H1 (cell line): ENCODE results near the gene ATP2C1. TPM values are rescaled to one million over a fixed set of nuclear protein-coding genes. Genes with fewer than 3 reads are reported as not detected.

ENCODE experiments used
- CTCF ChIA-PET: fragments of 300-600 bp; sonication (Branson Sonifier 250); formaldehyde crosslinking; loops from one replicate; lab custom pipeline; 2021; ENCODE audit not compliant: partially characterized antibody; lab: Charles Lee
- POLR2A ChIA-PET: fragments of 300-600 bp; sonication (Branson Sonifier 250); formaldehyde crosslinking; loops from one replicate; lab custom pipeline; 2021; ENCODE audit warnings: inconsistent platforms; ENCODE audit not compliant: partially characterized antibody; lab: Charles Lee
- DNase-seq, 2 experiments: peaks; one replicate each; pipeline versions ENCODE4 v3.0.0 to v3.0.0-alpha.2; 2010 to 2022; ENCODE audit warnings: low spot score in 2 of 2, low read depth in 1 of 2, mixed read lengths in 1 of 2
- FAIRE-seq: peaks from 2 replicates; lab custom pipeline; 2011; peaks lifted over from hg19 to GRCh38; lab: Jason Lieb, UNC
- H2AFZ ChIP-seq: 2 replicates; pipeline ENCODE4 v1.8.1; 2012; ENCODE audit warnings: low read length, inconsistent platforms
- H2AK5ac ChIP-seq: 2 replicates; pipeline ENCODE4 v1.6.1; 2013; ENCODE audit warnings: low read depth, low read length
- H2BK120ac ChIP-seq: replicated peaks from 2 replicates; pipeline ENCODE3; 2013; ENCODE audit warnings: low read depth, low read length, inconsistent platforms
- H2BK12ac ChIP-seq: 2 replicates; pipeline ENCODE4 v1.6.1; 2013; ENCODE audit warnings: low read depth, low read length
- H2BK15ac ChIP-seq: 2 replicates; pipeline ENCODE4 v1.6.1; 2013; ENCODE audit warnings: low read length
- H2BK20ac ChIP-seq: 2 replicates; pipeline ENCODE4 v1.6.1; 2013; ENCODE audit warnings: low read length
- H2BK5ac ChIP-seq: 2 replicates; pipeline ENCODE4 v1.6.1; 2013; ENCODE audit warnings: low read depth, low read length
- H3K14ac ChIP-seq: 2 replicates; pipeline ENCODE4 v1.6.1; 2013; ENCODE audit warnings: inconsistent platforms; ENCODE audit not compliant: insufficient read length
- H3K18ac ChIP-seq: 2 replicates; pipeline ENCODE4 v1.6.1; 2013; ENCODE audit warnings: low read length; ENCODE audit errors: extremely low read depth
- H3K23ac ChIP-seq: 2 replicates; pipeline ENCODE4 v1.6.1; 2013; ENCODE audit warnings: inconsistent platforms; ENCODE audit not compliant: insufficient read length
- H3K23me2 ChIP-seq: 2 replicates; pipeline ENCODE4 v1.6.1; 2013; ENCODE audit warnings: low read depth, low read length
- H3K27ac ChIP-seq: 2 replicates; pipeline ENCODE4 v1.6.1; 2011; ENCODE audit warnings: low read depth, low read length, inconsistent platforms
- H3K27me3 ChIP-seq, 4 experiments: replicated peaks in 1 of 4; 1 replicate in 1 of 4; 2 replicates in 3 of 4; pipeline versions ENCODE4 v1.6.1 to v1.8.1; 2011 to 2013; ENCODE audit warnings: low read length in 3 of 4, mild to moderate bottlenecking in 3 of 4, inconsistent platforms in 2 of 4, mixed read lengths in 2 of 4, moderate library complexity in 1 of 4; ENCODE audit not compliant: control insufficient read depth in 3 of 4, insufficient read depth in 3 of 4; ENCODE audit errors: extremely low read depth in 1 of 4
- H3K36me3 ChIP-seq, 4 experiments: 2 replicates each; pipeline versions ENCODE4 v1.6.1 to v1.8.1; 2011 to 2013; ENCODE audit warnings: mild to moderate bottlenecking in 4 of 4, low read length in 3 of 4, moderate library complexity in 2 of 4, control low read depth in 1 of 4, inconsistent platforms in 1 of 4; ENCODE audit not compliant: insufficient read depth in 4 of 4, control insufficient read depth in 2 of 4
- H3K4ac ChIP-seq: replicated peaks from 2 replicates; pipeline ENCODE3; 2013; ENCODE audit warnings: low read length, low read depth, mixed read lengths, inconsistent platforms; ENCODE audit not compliant: insufficient read length
- H3K4me1 ChIP-seq, 4 experiments: replicated peaks in 1 of 4; 1 replicate in 1 of 4; 2 replicates in 3 of 4; pipeline versions ENCODE4 v1.6.1 to v1.8.1; 2011 to 2013; ENCODE audit warnings: low read length in 3 of 4, inconsistent platforms in 2 of 4, mixed read lengths in 1 of 4; ENCODE audit not compliant: insufficient read depth in 4 of 4, control insufficient read depth in 3 of 4
- H3K4me2 ChIP-seq, 2 experiments: 2 replicates each; pipeline versions ENCODE4 v1.6.1 to v1.8.1; 2011 to 2013; ENCODE audit warnings: low read depth in 2 of 2, low read length in 2 of 2, control low read depth in 1 of 2, inconsistent platforms in 1 of 2, mild to moderate bottlenecking in 1 of 2; ENCODE audit not compliant: insufficient read depth in 1 of 2
- H3K4me3 ChIP-seq, 4 experiments: fragments of 200-600, 300-600 bp in 1 of 4; sonication (generic), shearing (Covaris generic), sonication (Bioruptor Twin) in 1 of 4; 2 replicates each; pipeline versions ENCODE4 v1.5.1 to v1.8.1; 2011 to 2016; ENCODE audit warnings: low read length in 4 of 4, low read depth in 3 of 4, control low read depth in 2 of 4, inconsistent platforms in 2 of 4, mild to moderate bottlenecking in 2 of 4, mixed read lengths in 1 of 4, moderate library complexity in 1 of 4; ENCODE audit not compliant: insufficient read depth in 2 of 4; ENCODE audit errors: extremely low read depth in 1 of 4
- H3K56ac ChIP-seq: replicated peaks from 2 replicates; pipeline ENCODE3; 2013; ENCODE audit warnings: low read depth, mild to moderate bottlenecking, mixed read lengths, low read length, inconsistent platforms; ENCODE audit not compliant: insufficient read length
- H3K79me1 ChIP-seq: 2 replicates; pipeline ENCODE4 v1.6.1; 2013; ENCODE audit warnings: low read depth, low read length, control low read depth
- H3K79me2 ChIP-seq, 2 experiments: 2 replicates each; pipeline versions ENCODE4 v1.6.1 to v1.8.1; 2012 to 2013; ENCODE audit warnings: low read length in 2 of 2, mild to moderate bottlenecking in 2 of 2, inconsistent platforms in 1 of 2; ENCODE audit not compliant: insufficient read depth in 2 of 2, control insufficient read depth in 1 of 2
- H3K9ac ChIP-seq, 4 experiments: replicated peaks in 1 of 4; 1 replicate in 1 of 4; 2 replicates in 3 of 4; pipeline versions ENCODE4 v1.6.1 to v1.8.1; 2011 to 2013; ENCODE audit warnings: low read depth in 3 of 4, low read length in 3 of 4, control low read depth in 2 of 4, mild to moderate bottlenecking in 2 of 4, moderate library complexity in 2 of 4, inconsistent platforms in 1 of 4; ENCODE audit errors: extremely low read depth in 1 of 4
- H3K9me3 ChIP-seq, 2 experiments: 2 replicates each; pipeline versions ENCODE4 v1.6.1 to v1.8.1; 2012 to 2013; ENCODE audit warnings: mild to moderate bottlenecking in 2 of 2, moderate library complexity in 2 of 2, control low read depth in 1 of 2, inconsistent platforms in 1 of 2, low read depth in 1 of 2, low read length in 1 of 2, mixed read lengths in 1 of 2; ENCODE audit not compliant: insufficient read depth in 2 of 2
- H4K20me1 ChIP-seq, 2 experiments: replicated peaks in 1 of 2; 2 replicates each; pipeline versions ENCODE3 to v1.8.1; 2011 to 2013; ENCODE audit warnings: inconsistent platforms in 2 of 2, low read length in 2 of 2, mild to moderate bottlenecking in 1 of 2; ENCODE audit not compliant: insufficient read depth in 2 of 2, control insufficient read depth in 1 of 2
- H4K5ac ChIP-seq: 2 replicates; pipeline ENCODE4 v1.6.1; 2013; ENCODE audit warnings: low read length, low read depth, mixed read lengths, inconsistent platforms; ENCODE audit not compliant: insufficient read length
- H4K8ac ChIP-seq: 2 replicates; pipeline ENCODE4 v1.8.0; 2013; ENCODE audit warnings: mild to moderate bottlenecking, moderate library complexity, low read length, inconsistent platforms; ENCODE audit not compliant: insufficient read depth; ENCODE audit errors: extremely low read depth
- H4K91ac ChIP-seq: replicated peaks from 2 replicates; pipeline ENCODE3; 2013; ENCODE audit warnings: low read length, mixed read lengths, inconsistent platforms; ENCODE audit not compliant: insufficient read length
- ASH2L ChIP-seq: fragments of 200-600, 300-600 bp; sonication (generic); IDR thresholded peaks from one replicate; pipeline ENCODE4 v1.7.1; 2017; ENCODE audit warnings: low read length
- ATF3 ChIP-seq: IDR thresholded peaks from 2 replicates; pipeline ENCODE4 v1.6.1; 2011; ENCODE audit warnings: low read depth, mild to moderate bottlenecking, low read length; ENCODE audit not compliant: insufficient read depth
- BRCA1 ChIP-seq: IDR thresholded peaks from 2 replicates; pipeline ENCODE4 v1.6.1; 2012; ENCODE audit warnings: low read depth, low read length, improper control_type of control experiment
- CBX8 ChIP-seq: fragments of 300-800, 300-1000 bp; sonication (generic); IDR thresholded peaks from 2 replicates; pipeline ENCODE4 v1.7.1; 2016; ENCODE audit warnings: low read depth, low read length, borderline replicate concordance
- EZH2 ChIP-seq: fragments of 200-600 bp; sonication (generic); IDR thresholded peaks from 2 replicates; pipeline ENCODE4 v1.7.1; 2012; ENCODE audit warnings: low read depth, mild to moderate bottlenecking, moderate library complexity, low read length, inconsistent platforms; ENCODE audit not compliant: severe bottlenecking
- FOSL1 ChIP-seq: IDR thresholded peaks from 2 replicates; pipeline ENCODE4 v1.6.1; 2011; ENCODE audit warnings: mild to moderate bottlenecking, low read depth, low read length, moderate library complexity; ENCODE audit not compliant: insufficient read depth
- KDM5A ChIP-seq: fragments of 200-600 bp; IDR thresholded peaks from 2 replicates; pipeline ENCODE4 v1.7.1; 2012; ENCODE audit warnings: mild to moderate bottlenecking, low read length, inconsistent platforms, mixed read lengths
- POLR2A ChIP-seq, 2 experiments: IDR thresholded peaks; 1 replicate in 1 of 2; 2 replicates in 1 of 2; pipeline ENCODE4 v1.6.1; 2011; ENCODE audit warnings: low read depth in 2 of 2, low read length in 2 of 2, mild to moderate bottlenecking in 2 of 2; ENCODE audit errors: control extremely low read depth in 1 of 2
- SIN3A ChIP-seq, 2 experiments: IDR thresholded peaks in 1 of 2; conservative IDR thresholded peaks in 1 of 2; 2 replicates each; pipeline ENCODE4 v1.6.1; 2011 to 2012; ENCODE audit warnings: low read length in 2 of 2, improper control_type of control experiment in 1 of 2, low read depth in 1 of 2, mild to moderate bottlenecking in 1 of 2
- SIX5 ChIP-seq: IDR thresholded peaks from 2 replicates; pipeline ENCODE4 v1.6.1; 2011; ENCODE audit warnings: mild to moderate bottlenecking, low read depth, low read length
- WGBS, 2 experiments: shearing (Covaris generic) in 1 of 2; methylation state at CpG; one replicate each; pipeline versions ENCODE4 v1.1.6 to v1.1.7; 2013 to 2015; ENCODE audit warnings: low lambda C conversion rate in 2 of 2, mixed read lengths in 2 of 2, inconsistent platforms in 1 of 2, low coverage in 1 of 2, missing lambda C conversion rate in 1 of 2; ENCODE audit not compliant: insufficient replicate concordance in 2 of 2, insufficient coverage in 1 of 2, insufficient read length in 1 of 2; ENCODE audit errors: extremely low coverage in 1 of 2, missing lambda C conversion rate in 1 of 2; 5-methylcytosine and 5-hydroxymethylcytosine counted together
- polyA plus RNA-seq, 7 experiments: library from polyadenylated mRNA; depleted of rRNA in 3 of 7; stranded (reverse) in 5 of 7; unstranded in 2 of 7; fragments of >200 nt in 5 of 7; fragments of 200-250 nt in 2 of 7; gene quantifications; 1 replicate in 5 of 7; 2 replicates in 1 of 7; 4 replicates in 1 of 7; pipeline versions ENCODE4 v1.2.1 to v1.2.3, GENCODE V29; 2011 to 2013; ENCODE audit warnings: missing spikeins in 2 of 7, mixed read lengths in 2 of 7
- total RNA-seq: library from RNA; stranded (reverse); fragmentation: NEBNext Ultra II Directional; extraction: Animal tissue kit (Norgen Biotek cat#: 25700); gene quantifications from 2 replicates; pipeline ENCODE4 v1.2.1, GENCODE V29; 2021

ATP2C1 gene
- total and polyA plus RNA-seq, 2 of the 8 experiments (the other 6 are each of a cell fraction or from before 2014, with no cell fraction given) = 50.7 to 68.5 TPM

- no peak for FAIRE-seq
- TF ChIP-seq POLR2A (IDR thresholded peaks at IDR 0.05; ENCODE audit: control extremely low read depth in 1 of 2, low read depth in 2 of 2, low read length in 2 of 2) (no peak), FOSL1 (no peak), KDM5A (no peak), SIN3A (conservative IDR thresholded peaks at IDR 0.05 in 1 of 2, IDR thresholded peaks at IDR 0.05 in 1 of 2; ENCODE audit: low read depth in 1 of 2, low read length in 2 of 2) (no peak), EZH2 (no peak), BRCA1 (no peak), SIX5 (no peak), ATF3 (no peak), CBX8 (no peak), ASH2L (no peak)
These were observed 131.7 kb downstream of the ATP2C1 start for GRCh38 chr3:131025539-131025938.

More at GRCh38 chr3:131025539-131025938, 131.7 kb downstream of the ATP2C1 start:
- DNase-seq = no peak
- Histone ChIP-seq H2BK5ac (no peak overlapping the region), H2AFZ (no peak overlapping the region), H2BK120ac (no peak overlapping the region), H3K18ac (no peak overlapping the region), H2BK15ac (no peak overlapping the region), H3K56ac (no peak overlapping the region), H3K4ac (no peak overlapping the region), H3K23ac (no peak overlapping the region), H4K91ac (no peak overlapping the region), H4K8ac (no peak overlapping the region), H3K79me2 (no peaks in the 10 kb centered on the region), H3K36me3 (peaks cover 0 to 11% (median 1%) of the 10 kb centered on the region in 4 experiments; a peak in 4 of 8 replicates), H3K9me3 (no peaks in the 10 kb centered on the region), H3K4me3 (peak overlapping the region; percentile 68 to 91 (median 91); a peak in 7 of 8 replicates), H3K14ac (no peak overlapping the region), H2AK5ac (no peak overlapping the region), H4K20me1 (no peaks in the 10 kb centered on the region), H2BK12ac (no peak overlapping the region), H3K27me3 (no peaks in the 10 kb centered on the region), H3K23me2 (peaks cover 8% of the 10 kb centered on the region; the same call in 1 of the 2 replicates), H3K9ac (no peak overlapping the region), H3K27ac (no peak overlapping the region), H3K4me1 (peaks cover 0 to 6% (median 1%) of the 10 kb centered on the region in 4 experiments; a peak in 3 of 7 replicates), H3K79me1 (no peaks in the 10 kb centered on the region), H2BK20ac (no peak overlapping the region), H3K4me2 (peak overlapping the region; percentile 72 to 99), H4K5ac (no peak overlapping the region)
- ChIA-PET POLR2A (interaction anchor here (1.6 kb wide), 1 partner anchor 423 kb away, joined by 3 read pairs; no protein-coding TSS in a partner anchor), CTCF (interaction anchor here (0.7 to 1.6 kb wide), 3 partner anchors 11 to 325 kb away, joined by 3 read pairs; no protein-coding TSS in a partner anchor)
- WGBS, 2 experiments = 82% methylated on average over 1 of the region's 1 CpG; no CpG with 5 or more reads in 1 of the 2 experiments
